Measurements from ENCODE around the gene TTLL1. TPM values are rescaled to one million over a fixed set of nuclear protein-coding genes. Genes with fewer than 3 reads are reported as not detected.

Gene TTLL1
- total RNA-seq, 1 donor from 2014 or later = 19.1 TPM

GRCh38 chr22:43133401-43133800 lies 44.2 kb upstream of the TTLL1 start:
- Mint-ChIP-seq H3K4me1 (no peaks in the 10 kb centered on the region), H3K27ac (ENCODE audit: unreplicated experiment) (no peak overlapping the region), H3K36me3 (ENCODE audit: low read depth) (peaks cover 13% of the 10 kb centered on the region), H3K27me3 (ENCODE audit: low read depth) (no peaks in the 10 kb centered on the region), H3K9me3 (no peaks in the 10 kb centered on the region), H3K4me3 (no peak overlapping the region)
- DNase-seq (ENCODE audit: low read depth, low spot score) = no peak
- TF ChIP-seq CTCF (conservative IDR thresholded peaks at IDR 0.05) = no peak

- no peak for DNase-seq (ENCODE audit: low read depth, low spot score)
- no peaks in the 10 kb centered on the region for H3K4me1 Mint-ChIP-seq
- H3K4me3 Mint-ChIP-seq = no peak overlapping the region
- peaks cover 11% of the 10 kb centered on the region for H3K36me3 Mint-ChIP-seq (ENCODE audit: low read depth)
- H3K27ac Mint-ChIP-seq (ENCODE audit: unreplicated experiment) = peak overlapping the region; percentile 75
- no peaks in the 10 kb centered on the region for H3K9me3 Mint-ChIP-seq
- H3K27me3 Mint-ChIP-seq (ENCODE audit: low read depth) = no peaks in the 10 kb centered on the region
- no peak for TF ChIP-seq CTCF (conservative IDR thresholded peaks at IDR 0.05)
Observed at GRCh38 chr22:43131773-43132501, 42.7 kb upstream of the TTLL1 start.

GRCh38 chr22:43129426-43130425 lies 40.5 kb upstream of the TTLL1 start:
- Mint-ChIP-seq H3K4me3 (no peak overlapping the region), H3K4me1 (no peaks in the 10 kb centered on the region), H3K9me3 (no peaks in the 10 kb centered on the region), H3K36me3 (ENCODE audit: low read depth) (peaks cover 7% of the 10 kb centered on the region), H3K27ac (ENCODE audit: unreplicated experiment) (no peak overlapping the region), H3K27me3 (ENCODE audit: low read depth) (no peaks in the 10 kb centered on the region)
- no peak for DNase-seq (ENCODE audit: low read depth, low spot score)
- no peak for TF ChIP-seq CTCF (conservative IDR thresholded peaks at IDR 0.05)

- no peak for DNase-seq (ENCODE audit: low read depth, low spot score)
- TF ChIP-seq CTCF (conservative IDR thresholded peaks at IDR 0.05) = no peak
- H3K9me3 Mint-ChIP-seq = no peaks in the 10 kb centered on the region
- H3K4me3 Mint-ChIP-seq = no peak overlapping the region
- H3K4me1 Mint-ChIP-seq = no peaks in the 10 kb centered on the region
- H3K36me3 Mint-ChIP-seq (ENCODE audit: low read depth) = peaks cover 4% of the 10 kb centered on the region
- no peak overlapping the region for H3K27ac Mint-ChIP-seq (ENCODE audit: unreplicated experiment)
- H3K27me3 Mint-ChIP-seq (ENCODE audit: low read depth) = no peaks in the 10 kb centered on the region
Observed at GRCh38 chr22:43128928-43129424, 39.8 kb upstream of the TTLL1 start.

GRCh38 chr22:43128116-43128515 lies 38.9 kb upstream of the TTLL1 start:
- no peak overlapping the region for H3K27ac Mint-ChIP-seq (ENCODE audit: unreplicated experiment)
- H3K27me3 Mint-ChIP-seq (ENCODE audit: low read depth) = no peaks in the 10 kb centered on the region
- no peak overlapping the region for H3K4me3 Mint-ChIP-seq
- no peak for TF ChIP-seq CTCF (conservative IDR thresholded peaks at IDR 0.05)
- H3K36me3 Mint-ChIP-seq (ENCODE audit: low read depth) = no peaks in the 10 kb centered on the region
- no peak for DNase-seq (ENCODE audit: low read depth, low spot score)
- H3K4me1 Mint-ChIP-seq = no peaks in the 10 kb centered on the region
- H3K9me3 Mint-ChIP-seq = no peaks in the 10 kb centered on the region
